ENCODE results near the gene MPZL2.

MPZL2 gene

DNA sequence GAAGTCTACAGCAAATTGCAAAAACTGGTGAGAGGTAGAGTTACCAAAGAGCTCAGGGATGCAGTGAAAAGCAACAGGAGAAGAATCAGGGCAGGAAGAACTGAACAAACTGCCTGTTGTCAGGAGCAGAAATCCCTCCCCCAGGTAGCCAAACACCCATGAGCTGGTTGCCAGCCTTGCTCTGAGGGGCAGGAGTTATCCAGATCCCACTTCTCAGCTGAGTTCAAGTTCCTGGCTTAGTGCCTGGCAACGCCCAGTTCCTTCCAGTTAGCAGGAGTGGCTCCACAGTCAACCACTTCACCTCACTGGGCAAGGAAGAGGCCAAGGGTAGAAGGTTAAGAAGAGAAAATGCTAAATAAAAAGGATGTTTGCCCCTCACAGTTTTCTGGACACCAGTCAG is 1.9 kb upstream of the MPZL2 start:
- H3K27ac Mint-ChIP-seq: peak overlapping the region; percentile 3
- H3K4me1 Mint-ChIP-seq: peaks cover 24% of the 10 kb centered on the region
- DNase-seq (ENCODE audit: low spot score in 2 of 2): no peak
- no peak overlapping the region for H3K4me3 Mint-ChIP-seq
- no peaks in the 10 kb centered on the region for H3K9me3 Mint-ChIP-seq
- ATAC-seq: no peak
- H3K36me3 Mint-ChIP-seq: peaks cover 6% of the 10 kb centered on the region

DNA sequence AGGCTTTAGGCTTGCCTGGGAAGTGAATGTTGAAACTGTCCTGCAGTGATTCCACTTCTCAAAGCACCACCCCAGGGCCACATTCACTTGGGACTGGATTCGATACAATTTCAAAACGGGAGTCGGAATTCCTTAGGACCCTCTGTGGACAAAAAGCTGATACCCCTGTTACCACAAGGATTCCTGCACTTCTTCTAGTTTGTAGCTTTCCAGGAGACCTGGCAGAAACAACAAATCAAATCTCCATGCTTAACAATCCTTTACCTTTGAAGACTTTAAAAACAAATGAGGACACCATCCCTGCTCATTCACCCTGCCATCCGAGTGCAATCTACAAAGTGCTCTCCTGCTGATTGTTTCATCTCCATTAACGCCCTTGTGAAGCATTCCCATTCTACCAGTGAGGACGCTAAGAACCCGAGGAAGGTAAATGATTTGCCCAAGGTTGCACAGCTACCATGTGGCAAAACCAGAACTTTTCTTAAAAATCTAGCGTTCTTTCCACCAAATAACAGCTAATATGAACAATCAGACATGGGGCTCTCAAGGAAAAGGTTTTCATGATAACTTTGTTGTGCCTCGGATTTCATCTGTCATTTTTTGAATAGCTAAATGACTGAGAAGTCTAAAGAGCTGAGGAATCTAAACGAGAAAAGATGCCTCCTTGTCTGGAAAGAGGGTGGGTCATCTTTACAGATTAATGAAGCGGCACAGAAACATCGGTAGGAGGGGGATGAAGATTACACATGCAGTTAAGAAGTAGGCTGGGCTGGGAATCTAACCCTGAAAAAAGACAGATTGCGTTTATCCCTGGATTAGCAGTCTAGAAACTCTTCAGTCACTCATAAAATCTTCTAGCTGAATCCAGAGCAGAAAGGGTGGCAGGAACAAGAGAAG is 720 bp upstream of the MPZL2 start:
- no peak for DNase-seq (ENCODE audit: low spot score in 2 of 2)
- Mint-ChIP-seq H3K27ac (peak overlapping the region; percentile 81), H3K36me3 (peaks cover 6% of the 10 kb centered on the region), H3K4me3 (peak overlapping the region; percentile 73), H3K9me3 (no peaks in the 10 kb centered on the region), H3K4me1 (peaks cover 32% of the 10 kb centered on the region)
- no peak for ATAC-seq

DNA sequence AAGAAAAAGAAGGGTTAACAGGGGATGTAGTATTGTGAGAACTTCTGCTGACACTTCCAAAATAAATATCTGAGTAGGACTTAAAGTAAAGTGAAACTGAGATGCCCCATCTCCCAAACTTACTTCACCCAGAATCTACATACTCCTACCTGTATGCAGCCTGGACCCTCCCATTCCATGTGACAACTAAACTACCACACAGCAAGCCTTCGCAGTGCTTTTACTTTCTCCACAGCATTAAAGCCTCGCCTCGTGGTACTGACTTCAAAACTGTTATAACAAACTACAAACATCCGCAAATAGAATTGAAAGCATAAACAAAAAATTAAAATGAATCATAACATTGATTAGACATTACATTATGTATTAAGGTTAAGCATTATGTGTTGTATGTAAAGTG is 985 bp downstream of the MPZL2 start:
- Mint-ChIP-seq H3K9me3 (no peaks in the 10 kb centered on the region), H3K27ac (no peak overlapping the region), H3K4me3 (peak overlapping the region; percentile 73), H3K4me1 (peaks cover 38% of the 10 kb centered on the region), H3K36me3 (peaks cover 6% of the 10 kb centered on the region)
- ATAC-seq (no peak), DNase-seq (ENCODE audit: low spot score in 2 of 2) (no peak)

DNA sequence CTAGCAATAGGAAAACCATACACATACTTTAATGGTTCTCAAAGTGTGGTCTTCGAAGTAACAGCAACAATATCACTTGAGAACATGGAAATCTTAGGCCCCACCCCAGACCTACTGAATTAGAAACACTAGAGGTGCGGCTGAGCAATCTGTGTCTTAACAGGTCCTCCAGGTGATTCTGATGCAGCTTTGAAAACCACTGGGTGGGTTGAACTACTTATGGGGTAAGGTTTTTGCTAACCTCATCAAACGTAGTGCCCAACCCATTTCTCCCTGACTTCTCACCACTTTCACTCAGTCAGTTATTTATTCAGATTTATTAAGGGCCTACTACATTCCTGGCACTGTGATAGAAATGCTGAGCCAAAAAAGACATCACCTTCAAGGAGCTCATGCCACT is 3.7 kb downstream of the MPZL2 start:
- ATAC-seq: peak; percentile 65
- Mint-ChIP-seq H3K9me3 (no peaks in the 10 kb centered on the region), H3K36me3 (peaks cover 6% of the 10 kb centered on the region), H3K27ac (no peak overlapping the region), H3K4me3 (no peak overlapping the region), H3K4me1 (peaks cover 38% of the 10 kb centered on the region)
- DNase-seq (ENCODE audit: low spot score in 2 of 2): no peak

DNA sequence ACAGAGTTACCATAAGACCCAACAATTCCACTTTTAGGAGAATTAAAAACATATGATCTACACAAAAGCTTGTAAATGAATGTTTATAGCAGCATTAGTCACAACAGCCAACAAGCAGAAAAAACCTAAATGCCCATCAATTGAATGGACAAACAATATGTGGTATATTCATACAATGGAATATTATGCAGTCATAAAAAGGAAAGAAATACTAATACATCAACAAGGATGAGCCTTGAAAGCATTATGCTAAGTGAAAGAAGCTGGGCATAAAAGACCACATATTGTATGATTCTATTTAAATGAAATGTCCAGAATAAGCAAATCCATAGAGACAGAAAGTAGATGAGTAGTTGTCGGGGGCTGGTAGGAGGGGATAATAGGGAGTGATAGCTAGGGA is 5.0 kb downstream of the MPZL2 start:
- H3K36me3 Mint-ChIP-seq: peaks cover 2% of the 10 kb centered on the region
- no peaks in the 10 kb centered on the region for H3K9me3 Mint-ChIP-seq
- no peak overlapping the region for H3K4me3 Mint-ChIP-seq
- ATAC-seq: no peak
- no peak overlapping the region for H3K27ac Mint-ChIP-seq
- DNase-seq (ENCODE audit: low spot score in 2 of 2): no peak
- peaks cover 33% of the 10 kb centered on the region for H3K4me1 Mint-ChIP-seq

DNA sequence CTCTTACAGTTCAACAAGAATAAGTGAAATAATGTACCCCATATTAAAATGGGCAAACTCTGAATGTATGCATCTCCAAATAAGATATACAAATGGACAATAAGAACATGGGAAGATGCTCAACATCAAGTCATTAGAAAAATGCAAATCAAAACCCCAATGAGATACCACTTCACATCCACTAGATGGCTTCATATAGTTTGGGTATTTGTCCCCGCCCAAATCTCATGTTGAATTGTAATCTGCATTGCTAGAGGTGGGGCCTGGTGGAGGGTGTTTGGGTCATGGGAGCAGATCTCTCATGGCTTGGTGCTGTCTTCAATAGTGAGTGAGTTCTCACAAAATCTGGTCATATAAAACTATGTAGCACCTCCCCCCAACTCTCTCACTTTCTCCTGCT is 5.7 kb downstream of the MPZL2 start:
- no peak overlapping the region for H3K27ac Mint-ChIP-seq
- DNase-seq (ENCODE audit: low spot score in 2 of 2) (no peak), ATAC-seq (peak; percentile 48)
- peaks cover 28% of the 10 kb centered on the region for H3K4me1 Mint-ChIP-seq
- H3K36me3 Mint-ChIP-seq: no peaks in the 10 kb centered on the region
- no peak overlapping the region for H3K4me3 Mint-ChIP-seq
- H3K9me3 Mint-ChIP-seq: no peaks in the 10 kb centered on the region

DNA sequence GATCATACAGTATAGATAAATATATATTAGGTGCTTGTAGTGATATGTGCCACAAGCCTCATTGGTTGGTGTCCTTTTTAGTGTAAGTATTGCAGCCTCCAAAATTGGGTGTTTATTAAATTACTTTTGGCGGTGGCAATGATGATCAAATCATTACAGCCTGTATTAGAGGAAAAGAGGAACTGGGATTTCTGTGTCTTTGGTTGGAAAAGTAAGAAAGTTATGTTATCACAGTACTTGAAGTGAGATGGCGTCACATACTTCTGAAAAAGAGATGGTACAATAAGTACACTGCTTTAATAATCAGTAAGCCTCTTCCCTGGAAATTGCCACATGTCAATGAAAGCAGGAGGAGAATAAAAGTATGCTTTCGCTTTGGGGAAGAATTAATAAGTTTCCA is 11.4 kb downstream of the MPZL2 start:
- peak overlapping the region; percentile 94 for H3K4me3 Mint-ChIP-seq
- DNase-seq (ENCODE audit: low spot score in 2 of 2) (no peak), ATAC-seq (no peak)
- H3K4me1 Mint-ChIP-seq: peaks cover 16% of the 10 kb centered on the region
- peaks cover 20% of the 10 kb centered on the region for H3K36me3 Mint-ChIP-seq
- no peaks in the 10 kb centered on the region for H3K9me3 Mint-ChIP-seq
- H3K27ac Mint-ChIP-seq: peak overlapping the region; percentile 91

DNA sequence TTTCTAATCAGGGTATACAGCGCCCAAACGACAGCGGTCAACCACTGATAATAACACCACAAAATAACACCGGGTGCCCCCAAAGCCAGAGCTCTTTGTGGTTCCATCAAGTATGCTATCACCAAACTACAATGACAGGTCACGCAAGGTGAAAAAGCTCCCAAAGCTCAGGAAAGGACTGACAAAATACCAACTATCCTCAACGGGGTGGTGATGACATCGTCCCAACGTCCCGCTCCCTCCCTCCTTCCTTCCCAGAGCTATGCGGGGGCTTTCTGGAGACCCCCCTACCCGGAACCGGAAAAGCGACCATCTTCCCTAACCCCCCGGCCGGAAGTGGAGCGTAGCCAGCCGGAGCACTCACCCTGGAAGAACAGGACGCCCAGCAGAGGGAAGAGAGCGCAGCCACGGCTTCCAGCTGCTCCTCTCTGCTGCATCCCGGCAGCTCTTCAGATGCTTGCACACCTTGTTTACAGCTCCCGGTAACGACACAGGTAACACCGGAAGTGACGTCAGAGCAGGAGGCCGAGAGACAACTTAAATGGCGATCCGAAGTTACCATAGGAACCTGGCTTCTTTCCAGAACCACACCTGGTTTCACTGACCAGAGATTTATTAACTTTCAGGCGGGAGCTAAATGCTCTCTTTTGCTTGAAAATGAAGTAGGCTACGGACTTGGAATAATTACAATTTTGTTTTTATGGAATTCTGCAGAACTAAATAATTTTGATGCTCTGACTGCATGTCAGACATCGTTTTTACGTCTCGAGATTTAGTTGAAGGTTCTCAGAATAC is 12.0 kb downstream of the MPZL2 start, which contains the start of gene MPZL3:
MPZL3 (minus strand) TSS at position 508 of the 795 bp plus-strand sequence; CDS start at position 437, 71 bp downstream.
- ATAC-seq (peak; percentile 78), DNase-seq (ENCODE audit: low spot score in 2 of 2) (peak; percentile 66 to 92)
- Mint-ChIP-seq H3K9me3 (no peaks in the 10 kb centered on the region), H3K27ac (peak within 1 kb of the TSS; percentile 91), H3K36me3 (peaks cover 25% of the 10 kb centered on the region), H3K4me1 (peaks cover 22% of the 10 kb centered on the region), H3K4me3 (peak within 1 kb of the TSS; percentile 94)

DNA sequence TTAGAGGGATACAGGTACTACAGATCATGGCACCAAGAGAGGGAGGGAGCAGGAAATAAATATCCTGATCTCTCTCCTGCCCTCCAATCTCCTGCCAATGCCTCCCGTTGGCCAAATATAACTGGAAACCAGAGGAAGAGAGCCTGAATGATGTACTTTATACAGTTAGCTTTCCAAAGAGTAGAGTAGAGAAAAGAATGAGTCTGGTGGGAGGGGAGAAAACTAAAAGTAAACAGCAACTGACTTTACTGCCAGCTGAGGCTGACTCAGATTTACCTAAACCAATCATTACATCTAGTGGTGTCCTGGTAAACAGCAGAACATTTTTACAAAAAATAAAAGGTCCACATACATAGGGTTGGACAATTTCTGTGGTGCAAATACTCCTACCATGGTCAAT is 17.1 kb downstream of the MPZL2 start:
- ATAC-seq (peak; percentile 81), DNase-seq (ENCODE audit: low spot score in 2 of 2) (no peak)
- peak overlapping the region; percentile 59 for H3K4me3 Mint-ChIP-seq
- H3K9me3 Mint-ChIP-seq: no peaks in the 10 kb centered on the region
- peak overlapping the region; percentile 91 for H3K27ac Mint-ChIP-seq
- H3K36me3 Mint-ChIP-seq: peaks cover 27% of the 10 kb centered on the region
- H3K4me1 Mint-ChIP-seq: peaks cover 63% of the 10 kb centered on the region

DNA sequence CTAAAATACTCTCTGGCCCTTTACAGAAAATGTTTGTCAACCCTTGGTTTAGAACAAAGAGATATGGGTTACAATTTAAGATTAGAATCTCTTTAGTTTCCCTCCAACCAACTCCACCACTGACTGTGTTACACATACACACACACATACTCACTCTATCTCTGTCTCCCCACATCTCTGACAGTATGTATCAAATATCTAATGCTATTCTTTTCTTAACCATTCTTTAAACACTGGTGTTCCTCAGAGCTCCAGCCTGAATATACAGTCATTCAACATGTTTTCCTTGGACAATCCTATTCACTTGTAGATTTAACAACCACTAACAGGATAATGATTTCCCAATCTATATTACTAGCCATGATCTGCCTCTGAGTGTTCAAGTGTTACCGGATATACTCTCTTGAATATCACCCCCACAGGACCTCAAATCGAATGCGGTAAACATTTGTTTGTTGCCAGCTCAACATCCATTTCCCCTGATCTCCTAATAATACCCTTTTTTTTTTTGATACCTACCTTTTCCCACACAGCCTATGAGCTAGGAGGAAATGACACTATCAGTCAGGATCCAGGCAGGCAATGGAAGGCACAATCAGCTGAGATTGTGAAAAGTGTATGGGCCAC is 18.0 kb downstream of the MPZL2 start:
- H3K4me3 Mint-ChIP-seq: peak overlapping the region; percentile 59
- no peaks in the 10 kb centered on the region for H3K9me3 Mint-ChIP-seq
- ATAC-seq: peak; percentile 52
- DNase-seq (ENCODE audit: low spot score in 2 of 2): no peak
- peaks cover 21% of the 10 kb centered on the region for H3K36me3 Mint-ChIP-seq
- H3K4me1 Mint-ChIP-seq: peaks cover 69% of the 10 kb centered on the region
- H3K27ac Mint-ChIP-seq: peak overlapping the region; percentile 91

DNA sequence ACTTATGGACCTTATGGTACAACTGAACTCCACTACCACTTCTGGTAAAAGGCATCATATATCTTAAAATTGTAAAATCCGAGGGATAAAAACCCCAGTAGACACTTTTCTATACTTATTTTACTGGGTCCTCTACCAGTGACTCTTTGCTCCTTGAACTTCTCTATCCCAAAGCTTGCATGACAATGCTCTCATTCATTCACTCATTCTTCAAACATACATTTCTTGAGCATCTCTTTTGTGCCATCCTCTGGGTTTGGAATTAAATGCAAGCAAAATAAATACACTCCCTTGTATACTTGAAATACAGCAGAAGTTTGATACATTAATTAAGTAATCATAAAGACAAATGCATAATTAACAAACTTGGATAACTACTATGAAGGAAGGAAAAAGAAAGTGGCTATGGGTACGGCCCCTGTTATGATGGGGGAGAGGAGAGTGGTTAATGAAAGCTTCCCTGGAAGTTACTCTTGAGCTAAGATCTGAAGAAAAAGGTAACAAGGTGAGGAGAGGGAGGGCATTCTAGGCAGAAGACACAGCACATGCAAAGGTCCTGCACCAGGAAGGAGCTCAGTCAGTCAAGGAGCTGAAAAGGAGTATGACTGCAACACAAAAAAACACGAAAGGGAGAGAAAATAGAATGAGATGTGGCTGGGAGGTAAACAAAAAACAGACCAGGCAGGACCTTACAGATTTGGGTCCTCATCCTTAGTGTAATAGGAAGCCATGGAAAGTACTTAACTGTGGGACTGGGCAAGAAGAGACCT is 19.9 kb downstream of the MPZL2 start:
- ATAC-seq (no peak), DNase-seq (ENCODE audit: low spot score in 2 of 2) (no peak)
- peak overlapping the region; percentile 69 for H3K4me3 Mint-ChIP-seq
- peak overlapping the region; percentile 91 for H3K27ac Mint-ChIP-seq
- peaks cover 73% of the 10 kb centered on the region for H3K4me1 Mint-ChIP-seq
- H3K36me3 Mint-ChIP-seq: peaks cover 21% of the 10 kb centered on the region
- H3K9me3 Mint-ChIP-seq: no peaks in the 10 kb centered on the region

DNA sequence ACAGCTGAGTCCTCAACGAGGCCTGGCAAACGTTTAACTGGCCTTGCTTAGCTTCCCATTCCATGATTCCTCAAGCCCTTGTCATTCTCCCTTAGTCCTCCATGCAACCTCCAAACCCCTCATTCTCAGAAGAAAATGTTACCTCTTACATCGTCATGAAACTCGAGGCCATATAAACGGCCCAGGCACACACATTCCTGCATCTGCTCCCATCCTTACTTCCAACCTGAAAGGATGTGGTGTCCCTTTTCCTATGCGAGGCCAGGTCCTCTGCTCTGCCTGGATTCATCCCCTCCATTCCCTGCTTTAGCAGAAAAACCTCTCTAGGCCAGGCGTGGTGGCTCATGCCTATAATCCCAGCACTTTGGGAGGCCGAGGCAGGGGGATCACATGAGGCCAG is 20.9 kb downstream of the MPZL2 start:
- peaks cover 15% of the 10 kb centered on the region for H3K36me3 Mint-ChIP-seq
- peak overlapping the region; percentile 91 for H3K27ac Mint-ChIP-seq
- no peak for DNase-seq (ENCODE audit: low spot score in 2 of 2)
- H3K4me3 Mint-ChIP-seq: peak overlapping the region; percentile 69
- peaks cover 82% of the 10 kb centered on the region for H3K4me1 Mint-ChIP-seq
- no peak for ATAC-seq
- H3K9me3 Mint-ChIP-seq: no peaks in the 10 kb centered on the region

DNA sequence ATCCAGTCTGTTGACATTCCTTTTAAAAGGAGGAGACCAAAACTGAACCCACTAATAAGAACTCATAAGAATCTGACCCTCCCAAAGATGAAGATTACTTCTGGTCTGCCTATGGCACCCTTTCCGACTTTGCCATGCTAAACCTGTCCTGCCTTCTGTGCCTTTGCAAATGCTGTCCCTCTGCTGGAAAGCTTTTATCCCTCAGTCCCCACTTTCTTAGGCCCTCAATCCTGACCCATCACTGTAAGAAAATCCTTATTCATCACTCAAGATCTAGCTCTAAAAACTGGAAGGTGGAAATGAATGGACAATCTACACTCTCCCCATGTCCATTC is 22.4 kb downstream of the MPZL2 start:
- Mint-ChIP-seq H3K27ac (peak overlapping the region; percentile 91), H3K36me3 (peaks cover 7% of the 10 kb centered on the region), H3K4me1 (peaks cover 75% of the 10 kb centered on the region), H3K9me3 (no peaks in the 10 kb centered on the region), H3K4me3 (peak overlapping the region; percentile 69)
- ATAC-seq (peak; percentile 0), DNase-seq (ENCODE audit: low spot score in 2 of 2) (no peak)

DNA sequence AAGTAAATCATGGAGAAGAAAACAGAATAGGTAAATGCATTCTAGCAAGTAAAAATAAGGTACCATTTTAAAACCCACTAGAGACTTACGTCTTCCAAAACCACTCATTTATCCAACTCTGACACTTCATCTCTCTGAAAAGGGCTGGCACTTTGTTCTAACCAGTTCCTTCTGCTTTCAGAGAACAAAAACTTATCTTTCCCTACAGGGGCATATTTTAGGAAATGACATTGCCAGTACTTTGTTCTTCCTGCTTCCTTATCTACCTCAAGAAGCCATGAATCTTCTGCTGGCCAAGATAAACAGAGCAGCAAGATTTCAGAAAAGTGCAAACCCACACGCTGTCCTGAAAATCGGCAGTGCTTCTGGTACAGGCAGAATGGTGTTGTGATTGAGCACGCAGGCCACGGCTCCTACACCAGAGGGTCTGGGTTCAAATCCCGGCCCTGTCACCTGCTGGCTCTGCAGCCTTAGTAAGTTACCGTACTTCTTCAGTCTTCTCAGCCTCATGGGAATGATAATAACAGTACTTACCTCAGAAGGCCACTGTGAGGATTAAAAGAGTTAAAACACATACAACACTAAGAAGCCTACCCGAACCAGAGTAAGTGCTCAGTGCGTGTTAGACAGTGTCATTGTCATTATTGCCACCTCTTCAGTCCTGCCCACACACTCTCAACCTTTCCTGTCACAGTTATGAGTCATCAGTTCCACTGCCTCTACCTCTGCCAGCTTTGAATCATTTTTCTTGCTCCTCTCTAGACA is 22.9 kb downstream of the MPZL2 start:
- H3K9me3 Mint-ChIP-seq: no peaks in the 10 kb centered on the region
- peak overlapping the region; percentile 91 for H3K27ac Mint-ChIP-seq
- peak; percentile 93 for ATAC-seq
- peak overlapping the region; percentile 69 for H3K4me3 Mint-ChIP-seq
- peaks cover 7% of the 10 kb centered on the region for H3K36me3 Mint-ChIP-seq
- H3K4me1 Mint-ChIP-seq: peaks cover 74% of the 10 kb centered on the region
- peak; percentile 54 to 83 for DNase-seq (ENCODE audit: low spot score in 2 of 2)

Measured in stimulated activated effector memory CD8-positive, alpha-beta T cell treated with anti-CD3 and anti-CD28 coated beads, Interleukin-12 subunit alpha, Interleukin-12 subunit beta, amount 100 ng/mL, for 72 hours (primary cell).